AG09309 (cell line): ENCODE measurements around the gene ZBTB16.

Experiments
- DNase-seq: peaks from one replicate; pipeline ENCODE4 v3.0.0-alpha.2; 2010; ENCODE audit warnings: low read depth
- H3K4me3 ChIP-seq: 2 replicates; pipeline ENCODE4 v1.5.1; 2011; ENCODE audit warnings: mild to moderate bottlenecking, low read depth, low read length, moderate library complexity; ENCODE audit not compliant: control insufficient read depth
- CTCF ChIP-seq: IDR thresholded peaks from 2 replicates; pipeline ENCODE4 v1.5.1; 2011; ENCODE audit warnings: mild to moderate bottlenecking, low read depth, low read length, inconsistent platforms; ENCODE audit not compliant: insufficient read depth, control insufficient read depth; ENCODE audit errors: missing control alignments

ZBTB16 gene

GRCh38 chr11:114279792-114280546, 220.5 kb downstream of the ZBTB16 start:
- H3K4me3 ChIP-seq = no peak overlapping the region
- DNase-seq = no peak
- TF ChIP-seq CTCF = no peak

DNA sequence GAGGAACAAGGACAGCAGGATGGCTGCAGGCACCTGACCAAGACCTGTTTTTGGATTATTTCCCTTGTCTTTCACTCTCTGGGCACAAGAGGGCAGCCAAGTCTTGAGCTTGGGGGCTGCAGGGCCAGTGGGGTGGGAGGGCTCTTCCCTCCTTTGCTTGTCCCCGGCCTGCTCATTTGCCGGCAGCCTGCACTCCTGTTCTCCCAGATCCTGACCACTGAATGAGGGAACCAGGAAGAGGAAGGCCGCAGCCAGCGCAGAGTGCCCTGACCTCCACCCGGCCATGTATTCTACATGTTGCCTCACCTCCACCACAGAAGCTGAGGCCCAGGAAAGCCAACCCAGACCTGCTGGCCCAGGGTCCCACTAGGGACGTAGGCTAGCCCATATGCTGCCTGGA, 221.2 kb downstream of the ZBTB16 start:
- H3K4me3 ChIP-seq = no peak overlapping the region
- peak; percentile 83 for TF ChIP-seq CTCF
- DNase-seq = peak; percentile 79

- H3K4me3 ChIP-seq = no peak overlapping the region
- no peak for DNase-seq
- TF ChIP-seq CTCF = no peak
Measured at GRCh38 chr11:114281388-114281956, 222.0 kb downstream of the ZBTB16 start.

- no peak for TF ChIP-seq CTCF
- no peak overlapping the region for H3K4me3 ChIP-seq
- DNase-seq = no peak
Measured at GRCh38 chr11:114282488-114282887, 223.0 kb downstream of the ZBTB16 start.

DNA sequence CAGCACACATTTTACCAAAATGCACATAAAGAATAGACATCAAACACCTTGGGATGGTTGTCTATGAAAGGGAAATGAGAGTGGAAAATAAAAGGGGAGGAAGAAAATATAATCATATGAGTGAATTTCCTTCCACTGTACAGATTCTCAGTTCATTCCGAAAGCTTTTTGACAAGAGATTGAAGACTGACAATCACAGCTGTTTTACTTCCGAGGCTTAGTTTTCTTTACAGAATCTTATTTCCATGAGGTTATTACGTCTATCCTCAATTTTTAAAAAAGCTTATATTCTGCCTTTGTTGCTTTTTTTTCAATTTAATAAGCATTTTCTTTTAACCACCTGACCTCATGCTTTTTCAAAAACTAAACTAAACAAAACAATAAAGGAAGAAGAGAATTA, 223.9 kb downstream of the ZBTB16 start:
- H3K4me3 ChIP-seq = no peak overlapping the region
- TF ChIP-seq CTCF = no peak
- DNase-seq = no peak

- no peak overlapping the region for H3K4me3 ChIP-seq
- TF ChIP-seq CTCF = no peak
- no peak for DNase-seq
Measured at GRCh38 chr11:114284021-114284420, 224.5 kb downstream of the ZBTB16 start.

DNA sequence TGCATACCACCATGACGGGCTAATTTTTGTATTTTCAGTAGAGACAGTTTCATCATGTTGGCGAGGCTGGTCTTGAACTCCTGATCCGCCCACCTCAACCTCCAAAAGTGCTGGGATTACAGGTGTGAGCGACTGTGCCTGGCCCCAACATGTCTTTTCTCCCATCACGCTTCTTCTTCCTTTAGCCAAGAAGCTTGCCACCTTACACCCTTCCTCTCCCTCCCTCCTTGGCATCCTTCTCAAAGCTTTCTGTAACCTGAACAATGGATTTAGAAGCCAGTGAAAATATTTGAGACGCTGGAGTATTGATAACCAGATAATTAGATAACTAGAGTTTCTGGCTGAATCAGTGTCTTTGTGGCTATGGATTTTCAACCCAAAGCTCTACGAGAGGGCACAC, 225.4 kb downstream of the ZBTB16 start:
- no peak for TF ChIP-seq CTCF
- no peak for DNase-seq
- H3K4me3 ChIP-seq = no peak overlapping the region
